GM23248 (cell line): ENCODE measurements around the gene OR10G6.

Experiments
- EZH2 ChIP-seq: fragments of 200-600 bp; sonication (generic); IDR thresholded peaks from 2 replicates; pipeline ENCODE4 v1.6.1; 2018; ENCODE audit warnings: antibody characterized with exemption, mild to moderate bottlenecking; ENCODE audit not compliant: insufficient read depth, poor library complexity, severe bottlenecking
- EZH2phosphoT487 ChIP-seq: fragments of 200-600 bp; sonication (generic); IDR thresholded peaks from 2 replicates; pipeline ENCODE4 v1.6.1; 2018; ENCODE audit warnings: antibody characterized with exemption, moderate library complexity, mild to moderate bottlenecking, low read depth; ENCODE audit not compliant: insufficient read depth

DNA sequence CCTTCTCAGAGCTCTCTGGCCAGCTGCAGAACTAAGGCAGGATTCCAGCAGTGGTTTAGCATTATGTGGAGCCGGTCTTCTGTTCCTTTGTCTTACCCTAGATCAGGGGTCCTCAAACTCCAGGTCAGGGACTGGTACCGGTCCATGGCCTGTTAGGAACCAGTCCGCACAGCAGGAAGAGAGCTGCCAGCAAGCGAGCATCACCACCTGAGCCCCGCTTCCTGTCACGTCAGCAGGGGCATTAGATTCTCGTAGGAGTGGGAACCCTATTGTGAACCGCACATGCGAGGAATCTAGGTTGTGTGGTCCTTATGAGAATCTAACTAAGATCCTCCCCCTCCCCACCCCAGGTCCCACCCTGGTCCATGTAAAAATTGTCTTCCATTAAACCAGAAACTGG is 44.6 kb upstream of the OR10G6 start:
- TF ChIP-seq EZH2phosphoT487, result no peak
- no peak for TF ChIP-seq EZH2
